ACC112 (cell line): ENCODE results near the gene GRM4.

Source experiments
- H2AFZ ChIP-seq: fragments of 200-600 bp; sonication (generic); one replicate; pipeline ENCODE4 v1.6.0; 2017; ENCODE audit warnings: antibody characterized with exemption, low read length; ENCODE audit not compliant: unreplicated experiment
- H3K27ac ChIP-seq: fragments of 200-600 bp; sonication (generic); 2 replicates; pipeline ENCODE4 v1.5.1; 2014; ENCODE audit warnings: low read depth, mild to moderate bottlenecking, antibody characterized with exemption, low read length, moderate library complexity
- H3K27me3 ChIP-seq: fragments of 200-600 bp; sonication (generic); 2 replicates; pipeline ENCODE4 v1.6.1; 2014; ENCODE audit warnings: mild to moderate bottlenecking, antibody characterized with exemption, low read length, moderate library complexity, mixed read lengths; ENCODE audit not compliant: insufficient read depth
- H3K36me3 ChIP-seq: fragments of 200-600 bp; sonication (generic); 2 replicates; pipeline ENCODE4 v1.6.1; 2016; ENCODE audit warnings: mild to moderate bottlenecking, antibody characterized with exemption, low read length, moderate library complexity, mixed read lengths; ENCODE audit not compliant: insufficient read depth
- H3K4me1 ChIP-seq: fragments of 200-600 bp; sonication (generic); one replicate; pipeline ENCODE4 v1.6.1; 2016; ENCODE audit warnings: low read length, mixed read lengths; ENCODE audit not compliant: insufficient read depth, unreplicated experiment, control insufficient read depth
- H3K4me3 ChIP-seq: fragments of 200-600 bp; sonication (generic); 2 replicates; pipeline ENCODE4 v1.5.1; 2014; ENCODE audit warnings: mild to moderate bottlenecking, low read depth, low read length
- H3K79me2 ChIP-seq: fragments of 200-600 bp; sonication (generic); one replicate; pipeline ENCODE4 v1.6.0; 2016; ENCODE audit warnings: low read length; ENCODE audit not compliant: control insufficient read depth, unreplicated experiment, insufficient read depth

GRM4 gene

GRCh38 chr6:34082864-34083626 lies 62.8 kb downstream of the GRM4 start:
- Histone ChIP-seq H3K79me2 (no peaks in the 10 kb centered on the region), H3K27ac (no peak overlapping the region), H3K4me1 (no peaks in the 10 kb centered on the region), H3K4me3 (no peak overlapping the region), H2AFZ (no peak overlapping the region), H3K36me3 (no peaks in the 10 kb centered on the region), H3K27me3 (no peaks in the 10 kb centered on the region; the same call in 1 of the 2 replicates)

GRCh38 chr6:34082348-34082747 lies 63.5 kb downstream of the GRM4 start:
- no peaks in the 10 kb centered on the region; the same call in 1 of the 2 replicates for H3K27me3 ChIP-seq
- no peaks in the 10 kb centered on the region for H3K79me2 ChIP-seq
- no peaks in the 10 kb centered on the region for H3K4me1 ChIP-seq
- H3K4me3 ChIP-seq = no peak overlapping the region
- H2AFZ ChIP-seq = no peak overlapping the region
- H3K27ac ChIP-seq = no peak overlapping the region
- H3K36me3 ChIP-seq = no peaks in the 10 kb centered on the region

DNA sequence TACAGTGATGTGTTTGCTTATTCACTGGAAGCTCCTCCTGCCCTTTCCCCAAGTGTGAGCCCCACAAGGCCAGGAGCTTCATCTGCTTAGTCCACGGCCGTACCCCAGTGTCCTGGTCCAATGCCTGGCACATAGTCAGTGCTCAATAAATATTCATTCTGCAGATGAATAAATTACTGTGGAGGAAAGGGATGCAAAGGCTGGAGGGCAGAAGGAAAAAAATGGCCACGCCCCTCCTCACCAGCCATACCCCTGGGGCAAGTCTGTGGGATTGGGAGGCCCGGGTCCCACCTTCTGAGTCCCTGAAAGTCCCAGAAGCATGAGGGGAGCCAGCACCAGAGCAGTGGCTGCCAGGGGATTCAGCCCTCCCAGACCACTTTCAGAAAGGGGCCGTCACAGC lies 65.5 kb downstream of the GRM4 start:
- Histone ChIP-seq H2AFZ (no peak overlapping the region), H3K4me1 (no peaks in the 10 kb centered on the region), H3K4me3 (no peak overlapping the region), H3K27ac (no peak overlapping the region), H3K79me2 (no peaks in the 10 kb centered on the region), H3K27me3 (no peaks in the 10 kb centered on the region; the same call in 1 of the 2 replicates), H3K36me3 (no peaks in the 10 kb centered on the region)

DNA sequence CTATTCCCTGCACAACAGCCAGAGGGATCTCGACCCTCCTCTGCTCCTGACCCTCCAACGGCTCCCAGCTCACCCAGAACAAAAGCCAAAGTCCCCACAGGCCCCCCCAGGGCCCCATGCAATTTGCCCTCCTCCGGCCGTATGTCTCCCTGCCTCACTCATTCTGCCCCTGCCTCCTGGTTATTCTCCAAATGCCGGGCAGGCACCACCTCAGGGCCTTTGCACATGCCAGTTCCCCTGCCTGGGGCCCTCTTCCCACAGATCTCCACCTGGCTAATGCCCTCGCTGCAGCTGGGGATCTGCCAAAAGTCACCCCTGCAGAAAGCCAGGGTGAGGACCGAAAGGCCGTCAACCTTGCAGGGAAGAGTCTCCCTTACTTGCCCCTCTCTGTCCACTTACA lies 66.0 kb downstream of the GRM4 start:
- Histone ChIP-seq H3K27me3 (no peaks in the 10 kb centered on the region; the same call in 1 of the 2 replicates), H3K4me1 (no peaks in the 10 kb centered on the region), H3K27ac (no peak overlapping the region), H3K36me3 (no peaks in the 10 kb centered on the region), H3K4me3 (no peak overlapping the region), H3K79me2 (no peaks in the 10 kb centered on the region), H2AFZ (no peak overlapping the region)

DNA sequence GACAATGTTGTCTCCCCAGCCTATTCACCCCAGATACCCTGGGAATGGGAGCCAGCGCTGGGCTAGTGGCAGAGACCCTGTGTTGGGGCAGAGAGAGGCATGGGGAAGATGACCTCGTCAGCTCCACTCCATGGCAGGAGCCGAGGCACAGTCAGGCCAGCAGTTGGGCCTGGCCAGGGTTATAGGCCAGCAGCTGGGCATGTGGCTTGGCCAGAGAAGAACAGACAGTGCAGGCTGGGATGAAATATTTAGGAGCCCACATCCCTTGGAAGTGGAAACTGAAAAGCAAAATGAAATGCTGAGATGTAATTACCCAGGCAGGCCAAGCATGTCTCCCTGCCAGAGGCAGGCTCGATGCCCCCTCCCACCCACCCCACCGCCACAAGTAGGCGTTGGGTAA lies 70.0 kb downstream of the GRM4 start:
- Histone ChIP-seq H2AFZ (no peak overlapping the region), H3K36me3 (no peaks in the 10 kb centered on the region), H3K79me2 (no peaks in the 10 kb centered on the region), H3K4me3 (no peak overlapping the region), H3K27ac (no peak overlapping the region), H3K27me3 (no peaks in the 10 kb centered on the region; the same call in 1 of the 2 replicates), H3K4me1 (no peaks in the 10 kb centered on the region)

- Histone ChIP-seq H3K4me3 (no peak overlapping the region), H3K27me3 (no peaks in the 10 kb centered on the region; the same call in 1 of the 2 replicates), H3K36me3 (no peaks in the 10 kb centered on the region), H3K79me2 (no peaks in the 10 kb centered on the region), H3K4me1 (no peaks in the 10 kb centered on the region), H2AFZ (no peak overlapping the region), H3K27ac (no peak overlapping the region)
These were observed 71.7 kb downstream of the GRM4 start for GRCh38 chr6:34074064-34074742.

DNA sequence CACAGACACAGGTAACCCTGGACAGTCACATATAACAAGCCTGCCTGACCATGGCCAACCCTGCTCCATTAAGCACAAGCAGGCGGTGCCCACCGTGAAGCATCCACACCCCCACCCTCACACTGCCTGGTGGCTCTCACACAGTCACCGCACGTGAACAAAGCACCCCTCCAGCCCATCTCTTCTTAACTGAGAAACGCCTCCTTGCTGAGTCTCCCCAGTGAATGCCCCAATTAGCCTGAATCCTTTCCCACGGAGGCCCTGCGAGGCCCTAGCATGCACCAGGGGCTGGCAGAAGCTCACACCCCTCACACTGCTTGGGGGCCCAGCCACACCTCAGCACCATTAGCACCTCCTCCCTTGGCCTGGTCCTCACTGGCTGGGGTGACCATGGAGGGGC lies 72.3 kb downstream of the GRM4 start:
- H3K27ac ChIP-seq = no peak overlapping the region
- H3K36me3 ChIP-seq = no peaks in the 10 kb centered on the region
- no peak overlapping the region for H2AFZ ChIP-seq
- no peaks in the 10 kb centered on the region; the same call in 1 of the 2 replicates for H3K27me3 ChIP-seq
- H3K4me3 ChIP-seq = no peak overlapping the region
- no peaks in the 10 kb centered on the region for H3K4me1 ChIP-seq
- no peaks in the 10 kb centered on the region for H3K79me2 ChIP-seq

- Histone ChIP-seq H3K36me3 (no peaks in the 10 kb centered on the region), H3K4me1 (no peaks in the 10 kb centered on the region), H3K79me2 (no peaks in the 10 kb centered on the region), H3K27ac (no peak overlapping the region), H2AFZ (no peak overlapping the region), H3K27me3 (peaks cover 6% of the 10 kb centered on the region), H3K4me3 (no peak overlapping the region)
These were observed 73.2 kb downstream of the GRM4 start for GRCh38 chr6:34072727-34073126.

DNA sequence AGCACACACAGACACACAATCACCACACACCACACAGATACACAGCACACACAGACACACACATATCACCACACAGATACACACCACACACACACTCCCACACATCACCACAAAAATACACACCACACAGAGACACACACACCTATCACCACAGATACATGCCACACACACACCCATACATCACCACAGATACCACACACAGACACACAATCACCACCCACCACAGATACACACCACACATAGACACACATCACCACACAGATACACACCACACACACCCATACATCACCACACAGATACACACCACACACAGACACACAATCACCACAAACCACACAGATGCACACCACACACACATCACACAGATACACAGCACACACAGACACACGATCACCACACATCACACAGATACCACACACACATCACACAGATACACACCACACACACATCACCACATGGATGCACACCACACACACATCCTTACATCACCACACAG lies 74.0 kb downstream of the GRM4 start:
- no peaks in the 10 kb centered on the region for H3K79me2 ChIP-seq
- no peaks in the 10 kb centered on the region for H3K4me1 ChIP-seq
- no peaks in the 10 kb centered on the region for H3K36me3 ChIP-seq
- no peak overlapping the region for H3K4me3 ChIP-seq
- H3K27me3 ChIP-seq = peaks cover 10% of the 10 kb centered on the region
- no peak overlapping the region for H2AFZ ChIP-seq
- no peak overlapping the region for H3K27ac ChIP-seq

DNA sequence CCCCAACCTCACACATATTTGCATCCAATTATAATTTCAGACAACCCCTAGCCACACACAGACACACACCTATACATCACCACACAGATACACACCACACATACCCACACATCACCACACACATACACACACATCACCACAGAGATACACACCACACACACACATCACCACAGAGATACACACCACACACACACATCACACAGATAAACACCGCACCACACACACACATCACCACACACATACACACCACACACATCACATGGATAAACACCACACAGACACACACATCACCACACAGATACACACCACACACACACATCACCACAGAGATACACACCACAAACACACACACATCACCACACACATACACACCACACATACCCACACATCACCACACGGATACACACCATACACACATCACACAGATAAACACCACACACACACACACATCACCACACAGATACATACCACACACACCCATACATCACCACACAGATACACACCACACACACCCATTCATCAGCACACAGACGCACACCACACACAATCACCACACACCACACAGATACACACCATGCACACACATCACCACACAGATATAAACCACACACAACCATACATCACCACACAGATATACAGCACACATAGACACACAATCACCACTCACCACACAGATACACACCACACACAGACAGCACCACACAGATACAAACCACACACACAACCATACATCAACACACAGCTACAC lies 74.6 kb downstream of the GRM4 start:
- Histone ChIP-seq H2AFZ (no peak overlapping the region), H3K27me3 (peaks cover 16% of the 10 kb centered on the region), H3K79me2 (no peaks in the 10 kb centered on the region), H3K4me1 (no peaks in the 10 kb centered on the region), H3K4me3 (no peak overlapping the region), H3K36me3 (no peaks in the 10 kb centered on the region), H3K27ac (no peak overlapping the region)
